ENCODE measurements around the gene LENG9. TPM values are rescaled to one million over a fixed set of nuclear protein-coding genes. Genes with fewer than 3 reads are reported as not detected.
"Not testable (repeated sequence)": the region's sequence is repeated elsewhere in the genome, so short reads cannot be mapped to it uniquely, and the experiment has no call there.

The LENG9 gene
- total RNA-seq, 2 donors from 2014 or later = 3.1 to 4.4 TPM

DNA sequence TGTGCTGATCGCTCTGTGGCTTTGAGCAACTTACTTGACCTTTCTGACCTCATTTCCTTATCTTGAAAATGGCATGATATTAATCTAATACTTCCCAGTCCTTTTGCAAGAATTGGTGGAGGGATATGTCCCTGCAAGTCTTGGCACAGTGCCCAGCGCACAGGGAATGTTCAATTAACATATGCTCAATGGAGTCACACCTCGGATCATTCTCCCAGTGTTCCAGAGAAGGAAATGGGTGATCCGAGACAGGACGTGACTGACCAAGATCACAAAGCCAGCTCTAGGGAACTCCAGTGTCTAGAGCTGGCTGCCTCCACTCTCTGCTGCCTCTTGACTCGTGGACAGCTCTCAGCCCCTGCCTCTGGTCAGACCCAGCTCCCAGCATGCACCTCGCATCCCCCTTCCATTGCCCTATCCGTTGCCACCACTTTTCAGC, 5.9 kb upstream of the LENG9 start:
- ATAC-seq (replicated peaks) = no peak
- no peak overlapping the region for H3K27ac Mint-ChIP-seq

DNA sequence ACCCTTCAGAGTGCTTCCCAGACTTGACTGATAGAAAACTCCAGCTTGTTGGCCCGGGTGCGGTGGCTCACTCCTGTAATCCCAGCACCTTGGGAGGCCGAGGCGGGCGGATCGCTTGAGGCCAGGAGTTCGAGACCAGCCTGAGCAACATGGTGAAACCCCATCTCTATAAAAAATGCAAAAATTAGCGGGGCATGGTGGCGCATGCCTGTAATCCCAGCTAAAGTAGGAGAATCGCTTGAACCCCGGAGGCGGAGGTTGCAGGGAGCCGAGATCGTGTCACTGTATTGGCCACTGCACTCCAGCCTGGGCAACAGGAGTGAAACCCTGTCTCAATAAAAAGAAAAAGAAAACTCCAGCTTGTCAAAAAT, 2.5 kb upstream of the LENG9 start:
- H3K36me3 Mint-ChIP-seq (ENCODE audit: low read depth) = peaks cover 24% of the 10 kb centered on the region
- H3K9me3 Mint-ChIP-seq; ATAC-seq (replicated peaks); H3K4me1 Mint-ChIP-seq: not testable (repeated sequence)
- peak overlapping the region; percentile 62 for H3K4me3 Mint-ChIP-seq
- peak overlapping the region; percentile 74 for H3K27ac Mint-ChIP-seq
- H3K27me3 Mint-ChIP-seq = peaks cover 26% of the 10 kb centered on the region

More for the DNA sequence above, 5.9 kb upstream of the LENG9 start:
- Mint-ChIP-seq H3K27me3 (peaks cover 32% of the 10 kb centered on the region), H3K9me3 (no peaks in the 10 kb centered on the region), H3K36me3 (ENCODE audit: low read depth) (no peaks in the 10 kb centered on the region), H3K4me3 (no peak overlapping the region), H3K4me1 (no peaks in the 10 kb centered on the region)

DNA sequence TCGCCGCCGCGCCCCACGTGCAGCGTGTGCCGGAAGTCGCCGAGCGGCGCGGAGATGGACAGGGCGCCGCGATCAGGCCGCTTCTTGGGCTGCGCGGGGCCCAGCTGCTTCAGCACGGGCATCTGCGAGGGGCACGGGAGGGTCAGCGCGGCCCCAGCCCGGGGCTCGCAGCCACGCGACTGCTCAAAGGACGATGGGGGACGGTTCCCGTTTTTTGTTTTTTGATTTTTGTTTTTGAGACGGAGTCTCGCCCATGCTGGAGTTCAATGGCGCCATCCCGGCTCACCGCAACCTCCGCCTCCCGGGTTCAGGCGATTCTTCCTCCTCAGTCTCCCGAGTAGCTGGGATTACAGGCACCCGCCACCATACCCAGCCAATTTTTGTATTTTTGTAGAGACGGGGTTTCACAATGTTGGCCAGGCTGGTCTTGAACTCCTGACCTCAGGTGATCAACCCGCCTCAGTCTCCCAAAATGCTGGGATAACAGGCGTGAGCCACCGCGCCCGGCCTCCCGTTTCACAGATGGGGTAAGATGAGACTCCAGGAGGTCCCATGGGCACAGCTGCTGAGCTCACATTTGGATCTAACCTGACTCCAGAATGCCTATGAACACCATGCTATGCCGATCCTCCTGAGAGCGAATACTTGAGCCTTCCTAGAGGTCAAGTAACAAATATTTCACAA, 2.0 kb upstream of the LENG9 start:
- H3K4me1 Mint-ChIP-seq = peaks cover 7% of the 10 kb centered on the region
- peaks cover 23% of the 10 kb centered on the region for H3K27me3 Mint-ChIP-seq
- no peaks in the 10 kb centered on the region for H3K9me3 Mint-ChIP-seq
- H3K27ac Mint-ChIP-seq = peak overlapping the region; percentile 74
- peaks cover 29% of the 10 kb centered on the region for H3K36me3 Mint-ChIP-seq (ENCODE audit: low read depth)
- H3K4me3 Mint-ChIP-seq = peak overlapping the region; percentile 62
- no peak for ATAC-seq (replicated peaks)

DNA sequence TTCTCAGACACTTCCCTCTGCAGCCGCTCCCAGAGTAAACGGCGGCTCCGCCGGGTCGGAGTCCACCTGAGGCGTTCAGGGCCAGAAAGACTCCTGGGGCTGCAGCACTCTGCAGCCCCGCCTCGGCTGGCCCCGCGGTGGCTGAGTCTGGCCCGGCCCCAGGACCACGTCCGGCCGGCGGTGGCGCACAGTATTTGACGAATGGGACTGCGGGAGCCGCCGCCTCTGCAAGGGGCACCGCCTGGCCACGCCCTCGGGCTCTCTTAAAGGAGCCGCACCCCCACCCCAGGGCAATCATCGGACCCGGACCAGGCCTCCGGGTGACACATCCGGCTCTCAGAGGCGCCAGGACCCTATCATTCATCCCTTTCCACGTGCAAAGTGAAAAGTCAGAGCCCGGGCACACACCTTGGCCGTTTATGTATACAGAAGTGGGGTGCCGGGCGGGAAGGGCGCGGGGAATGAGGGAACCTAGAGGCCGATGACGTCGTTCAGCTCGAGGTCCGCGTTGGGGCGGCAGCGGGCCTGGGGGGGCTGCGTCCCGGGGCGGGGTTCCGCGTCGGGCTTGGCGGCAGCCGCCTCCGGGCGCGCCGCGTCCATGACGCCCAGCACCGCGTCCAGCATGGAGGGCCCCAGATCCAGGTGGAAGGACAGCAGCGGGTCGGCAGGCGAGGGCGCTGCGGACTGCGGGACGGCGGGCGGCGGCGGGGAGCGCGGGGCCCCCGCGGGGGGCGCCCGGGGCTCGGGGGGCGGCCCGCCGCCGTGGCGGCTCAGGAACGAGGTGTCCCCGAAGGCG, 1.2 kb upstream of the LENG9 start:
- Mint-ChIP-seq H3K27me3 (peaks cover 15% of the 10 kb centered on the region), H3K9me3 (no peaks in the 10 kb centered on the region), H3K36me3 (ENCODE audit: low read depth) (peaks cover 33% of the 10 kb centered on the region), H3K27ac (peak overlapping the region; percentile 97), H3K4me1 (peaks cover 8% of the 10 kb centered on the region), H3K4me3 (peak overlapping the region; percentile 89)
- ATAC-seq (replicated peaks) = peak; percentile 57

- H3K9me3 Mint-ChIP-seq = no peaks in the 10 kb centered on the region
- peaks cover 39% of the 10 kb centered on the region for H3K36me3 Mint-ChIP-seq (ENCODE audit: low read depth)
- H3K27ac Mint-ChIP-seq = peak overlapping the region; percentile 97
- peak; percentile 71 for ATAC-seq (replicated peaks)
- H3K27me3 Mint-ChIP-seq = peaks cover 10% of the 10 kb centered on the region
- H3K4me1 Mint-ChIP-seq = peaks cover 13% of the 10 kb centered on the region
- H3K4me3 Mint-ChIP-seq = peak overlapping the region; percentile 89
Measured at GRCh38 chr19:54464044-54464629, 559 bp upstream of the LENG9 start.

GRCh38 chr19:54462655-54463530, 685 bp downstream of the LENG9 start:
- peaks cover 23% of the 10 kb centered on the region for H3K4me1 Mint-ChIP-seq
- H3K4me3 Mint-ChIP-seq = peak overlapping the region; percentile 89
- H3K36me3 Mint-ChIP-seq (ENCODE audit: low read depth) = peaks cover 52% of the 10 kb centered on the region
- ATAC-seq (replicated peaks) = peak; percentile 21
- no peaks in the 10 kb centered on the region for H3K27me3 Mint-ChIP-seq
- peak overlapping the region; percentile 97 for H3K27ac Mint-ChIP-seq
- no peaks in the 10 kb centered on the region for H3K9me3 Mint-ChIP-seq

- Mint-ChIP-seq H3K9me3 (no peaks in the 10 kb centered on the region), H3K4me3 (peak overlapping the region; percentile 89), H3K4me1 (peaks cover 23% of the 10 kb centered on the region), H3K27me3 (no peaks in the 10 kb centered on the region), H3K27ac (peak overlapping the region; percentile 63), H3K36me3 (ENCODE audit: low read depth) (peaks cover 59% of the 10 kb centered on the region)
- ATAC-seq (replicated peaks) = no peak
Measured at GRCh38 chr19:54462047-54462654, 1.4 kb downstream of the LENG9 start.

GRCh38 chr19:54461613-54462012, 2.0 kb downstream of the LENG9 start:
- peaks cover 23% of the 10 kb centered on the region for H3K4me1 Mint-ChIP-seq
- no peaks in the 10 kb centered on the region for H3K27me3 Mint-ChIP-seq
- H3K4me3 Mint-ChIP-seq = peak overlapping the region; percentile 89
- H3K9me3 Mint-ChIP-seq = no peaks in the 10 kb centered on the region
- no peak for ATAC-seq (replicated peaks)
- peak overlapping the region; percentile 63 for H3K27ac Mint-ChIP-seq
- H3K36me3 Mint-ChIP-seq (ENCODE audit: low read depth) = peaks cover 64% of the 10 kb centered on the region

DNA sequence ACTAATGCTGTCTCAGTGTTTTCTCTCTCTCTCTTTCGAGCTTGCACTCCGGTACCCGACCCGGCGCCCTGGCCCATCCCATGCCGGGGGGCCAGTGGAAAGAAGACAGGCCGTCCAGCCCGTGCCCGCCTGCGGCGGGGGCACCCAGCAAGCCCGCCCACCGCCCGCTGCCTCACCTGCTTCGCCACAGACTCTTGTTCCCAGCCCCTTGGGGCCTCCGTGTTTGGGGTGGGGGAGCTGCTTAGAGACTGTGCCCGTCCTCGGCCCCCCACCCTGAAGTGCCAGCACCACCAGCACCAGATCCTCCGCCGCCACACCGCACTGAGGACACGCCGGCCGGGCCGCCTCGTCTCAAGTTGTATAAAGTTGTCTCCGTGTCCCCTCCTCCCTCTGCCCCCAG, 2.4 kb downstream of the LENG9 start:
- peaks cover 23% of the 10 kb centered on the region for H3K4me1 Mint-ChIP-seq
- H3K36me3 Mint-ChIP-seq (ENCODE audit: low read depth) = peaks cover 68% of the 10 kb centered on the region
- peak overlapping the region; percentile 89 for H3K4me3 Mint-ChIP-seq

DNA sequence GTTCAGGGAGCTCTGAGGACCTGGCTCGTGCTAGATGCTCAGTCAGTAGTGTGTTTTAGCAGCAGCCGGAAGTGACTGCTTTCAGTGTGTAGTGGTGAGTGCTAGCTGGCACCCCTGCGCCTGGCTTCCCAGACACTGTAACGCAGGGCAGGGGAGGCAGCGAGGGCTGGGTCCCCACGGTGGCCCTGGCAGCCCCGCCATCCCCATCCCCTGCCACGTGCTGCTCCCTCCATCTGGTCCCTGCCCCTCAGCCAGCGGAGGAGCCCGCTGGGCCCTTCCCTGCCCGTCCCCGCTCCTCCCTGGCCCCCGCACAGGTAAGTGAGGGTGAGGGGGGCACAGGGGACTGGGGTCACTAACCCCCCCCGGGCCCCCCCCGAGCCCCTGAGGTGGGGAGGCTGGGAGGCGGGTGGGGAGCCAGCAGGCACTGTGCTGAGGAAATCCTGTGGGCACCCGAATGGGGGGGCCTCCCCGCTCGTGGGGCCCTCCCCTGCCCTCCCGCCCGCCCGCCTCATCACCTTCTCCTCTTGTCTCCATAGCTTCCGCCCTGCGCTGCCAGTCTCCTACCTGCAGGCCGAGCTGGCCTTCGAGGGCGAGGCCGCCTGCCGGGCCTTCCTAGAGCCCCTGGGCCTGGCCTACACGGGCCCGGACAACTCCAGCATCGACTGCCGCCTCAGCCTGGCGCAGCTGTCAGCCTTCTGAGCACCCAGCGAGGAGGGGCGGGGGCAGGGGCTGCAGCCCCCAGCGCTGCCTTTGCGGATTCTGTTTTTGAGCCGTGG, 3.2 kb downstream of the LENG9 start:
- Mint-ChIP-seq H3K4me1 (peaks cover 23% of the 10 kb centered on the region), H3K4me3 (no peak overlapping the region), H3K9me3 (no peaks in the 10 kb centered on the region), H3K27ac (no peak overlapping the region), H3K36me3 (ENCODE audit: low read depth) (peaks cover 76% of the 10 kb centered on the region), H3K27me3 (no peaks in the 10 kb centered on the region)
- no peak for ATAC-seq (replicated peaks)

More for the DNA sequence above, 2.4 kb downstream of the LENG9 start:
- peak overlapping the region; percentile 63 for H3K27ac Mint-ChIP-seq
- H3K9me3 Mint-ChIP-seq = no peaks in the 10 kb centered on the region
- no peaks in the 10 kb centered on the region for H3K27me3 Mint-ChIP-seq
- ATAC-seq (replicated peaks) = no peak

DNA sequence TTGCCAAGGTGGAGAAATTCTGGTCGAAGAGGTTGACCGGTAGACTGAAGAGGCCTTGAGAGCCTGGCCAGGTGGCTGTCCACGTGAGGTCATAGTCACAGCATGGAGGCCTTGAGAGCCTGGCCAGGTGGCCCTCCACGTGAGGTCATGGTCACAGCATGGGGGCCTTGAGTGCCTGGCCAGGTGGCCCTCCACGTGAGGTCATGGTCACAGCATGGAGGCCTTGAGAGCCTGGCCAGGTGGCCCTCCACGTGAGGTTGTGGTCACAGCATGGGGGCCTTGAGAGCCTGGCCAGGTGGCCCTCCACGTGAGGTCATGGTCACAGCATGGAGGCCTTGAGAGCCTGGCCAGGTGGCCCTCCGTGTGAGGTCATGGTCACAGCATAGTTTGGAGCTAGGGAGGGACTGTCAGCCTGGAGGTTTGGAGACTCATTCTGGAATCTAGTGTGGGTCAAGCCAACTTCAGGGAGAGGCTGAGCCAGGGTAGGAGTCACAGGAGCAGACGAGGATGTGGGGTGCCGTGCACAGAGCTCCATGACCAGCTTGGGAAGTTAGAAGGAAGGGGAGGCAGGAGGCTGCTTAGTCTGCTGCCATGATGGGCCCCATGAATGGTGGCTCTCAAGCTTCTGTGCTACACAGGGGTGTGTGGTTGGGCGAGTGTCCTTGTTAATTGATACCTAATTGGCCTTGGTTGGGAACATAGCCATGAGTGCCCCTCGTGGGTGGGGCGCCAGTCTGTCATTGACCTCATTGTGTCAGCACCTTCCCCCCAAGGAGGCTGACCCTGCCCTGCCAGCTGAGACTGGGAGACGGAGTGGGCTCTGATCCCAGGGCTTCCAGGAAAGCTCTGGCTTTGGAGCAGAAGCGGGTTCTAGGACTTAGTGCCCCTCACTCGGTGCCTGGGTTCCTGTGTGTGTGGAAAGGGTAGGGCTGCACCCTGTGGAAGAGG, 4.0 kb downstream of the LENG9 start:
- H3K9me3 Mint-ChIP-seq = no peaks in the 10 kb centered on the region
- no peak for ATAC-seq (replicated peaks)
- H3K27me3 Mint-ChIP-seq = no peaks in the 10 kb centered on the region
- H3K4me3 Mint-ChIP-seq = peak overlapping the region; percentile 25
- H3K4me1 Mint-ChIP-seq = peaks cover 23% of the 10 kb centered on the region
- H3K27ac Mint-ChIP-seq = peak overlapping the region; percentile 68
- H3K36me3 Mint-ChIP-seq (ENCODE audit: low read depth) = peaks cover 84% of the 10 kb centered on the region

DNA sequence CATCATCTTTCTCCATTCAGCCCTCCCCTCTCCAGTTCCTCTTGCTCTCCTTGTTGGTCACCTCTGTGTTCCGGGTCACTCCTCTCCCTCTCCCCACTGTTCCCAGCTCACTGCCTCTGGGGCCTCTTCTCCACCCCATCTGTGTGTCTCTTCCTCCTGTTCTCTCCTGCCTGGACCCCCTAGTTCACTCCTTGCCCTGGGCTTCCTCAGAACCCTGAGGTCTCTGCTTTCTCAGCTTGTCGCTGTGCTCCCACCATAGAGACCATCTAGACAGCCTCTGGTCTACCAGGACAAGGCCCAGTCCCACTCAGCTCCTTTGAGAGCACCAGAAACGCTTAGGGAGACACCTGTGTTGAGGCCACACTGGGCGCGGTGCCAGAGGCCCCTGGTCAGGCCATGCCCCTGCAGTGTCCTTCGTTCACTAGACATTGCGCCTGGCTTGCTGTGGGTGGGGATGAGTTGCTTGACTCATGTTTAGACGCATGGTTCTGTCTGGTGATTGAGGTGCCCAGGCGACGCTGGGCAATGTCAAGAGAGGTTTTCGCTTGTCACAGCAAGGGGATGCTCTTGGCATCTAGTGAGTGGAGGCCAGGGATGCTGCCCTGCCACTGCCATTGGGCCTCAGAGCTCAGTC, 4.8 kb downstream of the LENG9 start:
- no peaks in the 10 kb centered on the region for H3K9me3 Mint-ChIP-seq
- H3K4me3 Mint-ChIP-seq = no peak overlapping the region
- H3K4me1 Mint-ChIP-seq = peaks cover 23% of the 10 kb centered on the region
- H3K36me3 Mint-ChIP-seq (ENCODE audit: low read depth) = peaks cover 84% of the 10 kb centered on the region
- no peak for ATAC-seq (replicated peaks)
- no peaks in the 10 kb centered on the region for H3K27me3 Mint-ChIP-seq
- H3K27ac Mint-ChIP-seq = peak overlapping the region; percentile 68
